ENCODE data around the gene BSPRY. TPM values are rescaled to one million over a fixed set of nuclear protein-coding genes. Genes with fewer than 3 reads are reported as not detected.
"Not testable (repeated sequence)": the region's sequence is repeated elsewhere in the genome, so short reads cannot be mapped to it uniquely, and the experiment has no call there.

BSPRY gene
- total RNA-seq, 1 donor from 2014 or later, result 8.4 TPM

GRCh38 chr9:113363336-113363735 is 14.0 kb downstream of the BSPRY start:
- intact Hi-C loops (cut with DNase I), result no loop called here
- Histone ChIP-seq H3K4me3 (no peak overlapping the region), H3K27me3 (ENCODE audit: low read depth) (no peaks in the 10 kb centered on the region), H3K9me3 (no peaks in the 10 kb centered on the region), H3K27ac (no peak overlapping the region), H3K4me1 (no peaks in the 10 kb centered on the region), H3K36me3 (peaks cover 4% of the 10 kb centered on the region)
- DNase-seq (no peak), ATAC-seq (no peak)
- no peak for TF ChIP-seq CTCF (IDR thresholded peaks at IDR 0.05)

- intact Hi-C loops (cut with DNase I), result no loop called here
- Histone ChIP-seq H3K36me3 (peaks cover 4% of the 10 kb centered on the region), H3K4me1 (no peaks in the 10 kb centered on the region), H3K27me3 (ENCODE audit: low read depth) (no peaks in the 10 kb centered on the region), H3K27ac (no peak overlapping the region), H3K9me3 (no peaks in the 10 kb centered on the region), H3K4me3 (no peak overlapping the region)
- ATAC-seq (no peak), DNase-seq (no peak)
- TF ChIP-seq CTCF (IDR thresholded peaks at IDR 0.05), result no peak
Measured at GRCh38 chr9:113364951-113365350, 15.6 kb downstream of the BSPRY start.

GRCh38 chr9:113365652-113366051 is 16.3 kb downstream of the BSPRY start:
- H3K27ac ChIP-seq; ATAC-seq; H3K27me3 ChIP-seq (ENCODE audit: low read depth); intact Hi-C loops (cut with DNase I); H3K4me1 ChIP-seq; H3K36me3 ChIP-seq; H3K9me3 ChIP-seq; H3K4me3 ChIP-seq: not testable (repeated sequence)
- DNase-seq, result peak; percentile 59

GRCh38 chr9:113368348-113368981 is 19.1 kb downstream of the BSPRY start:
- intact Hi-C loops (cut with DNase I), result no loop called here
- no peak for DNase-seq

GRCh38 chr9:113368982-113369854 is 19.9 kb downstream of the BSPRY start:
- no peak overlapping the region for H3K4me3 ChIP-seq
- no peaks in the 10 kb centered on the region for H3K27me3 ChIP-seq (ENCODE audit: low read depth)
- no peak overlapping the region for H3K27ac ChIP-seq
- intact Hi-C loops (cut with DNase I), result no loop called here
- no peaks in the 10 kb centered on the region for H3K9me3 ChIP-seq
- no peak for TF ChIP-seq CTCF (IDR thresholded peaks at IDR 0.05)
- DNase-seq, result no peak
- ATAC-seq, result no peak
- no peaks in the 10 kb centered on the region for H3K4me1 ChIP-seq
- peaks cover 6% of the 10 kb centered on the region for H3K36me3 ChIP-seq

More at GRCh38 chr9:113368348-113368981, 19.1 kb downstream of the BSPRY start:
- no peak for TF ChIP-seq CTCF (IDR thresholded peaks at IDR 0.05)
- no peak overlapping the region for H3K27ac ChIP-seq
- H3K27me3 ChIP-seq (ENCODE audit: low read depth), result no peaks in the 10 kb centered on the region
- no peak overlapping the region for H3K4me3 ChIP-seq
- ATAC-seq, result no peak
- no peaks in the 10 kb centered on the region for H3K9me3 ChIP-seq
- no peaks in the 10 kb centered on the region for H3K36me3 ChIP-seq
- H3K4me1 ChIP-seq, result no peaks in the 10 kb centered on the region

GRCh38 chr9:113369855-113370140 is 20.5 kb downstream of the BSPRY start:
- ATAC-seq (no peak), DNase-seq (no peak)
- H3K36me3 ChIP-seq, result peaks cover 9% of the 10 kb centered on the region
- H3K27me3 ChIP-seq (ENCODE audit: low read depth), result no peaks in the 10 kb centered on the region
- H3K27ac ChIP-seq, result no peak overlapping the region
- H3K9me3 ChIP-seq, result no peaks in the 10 kb centered on the region
- H3K4me3 ChIP-seq, result no peak overlapping the region
- intact Hi-C loops (cut with DNase I), result no loop called here
- TF ChIP-seq CTCF (IDR thresholded peaks at IDR 0.05), result no peak
- H3K4me1 ChIP-seq, result no peaks in the 10 kb centered on the region

Measured in lower lobe of right lung (tissue), 2 donors.